ENCODE data around the gene TEX19. TPM values are rescaled to one million over a fixed set of nuclear protein-coding genes. Genes with fewer than 3 reads are reported as not detected.

Gene TEX19
- total and polyA plus RNA-seq, 11 donors, result not detected

- WGBS, 4 donors, result 44 to 60% (median 53%) methylated on average over 21 to 28 of the region's 28 CpGs
- Histone ChIP-seq H3K9me3 (no peaks in the 10 kb centered on the region), H3K4me1 (peaks cover 5 to 51% (median 32%) of the 10 kb centered on the region in 12 donors), H3K27me3 (peaks cover 0 to 41% (median 7%) of the 10 kb centered on the region in 9 donors), H3K4me3 (no peak overlapping the region), H3K27ac (no peak overlapping the region), H3K36me3 (peaks cover 0 to 23% (median 0%) of the 10 kb centered on the region in 9 donors)
- peak in 2 of 4 donors; percentile 3 for ATAC-seq
- TF ChIP-seq POLR2A (IDR thresholded peaks at IDR 0.05), result no peak
- no peak for TF ChIP-seq CTCF (IDR thresholded peaks at IDR 0.05)
- intact Hi-C loops (cut with DNase I), result no loop called here
- DNase-seq, result peak in 1 of 5 donors; percentile 61
These were observed 28.5 kb upstream of the TEX19 start for GRCh38 chr17:82330322-82331239.

- H3K4me3 ChIP-seq, result no peak overlapping the region
- 90 to 95% (median 93%) methylated on average over 23 to 25 of the region's 25 CpGs for WGBS, 4 donors
- peaks cover 0 to 41% (median 7%) of the 10 kb centered on the region in 9 donors for H3K27me3 ChIP-seq
- H3K4me1 ChIP-seq, result peaks cover 5 to 55% (median 32%) of the 10 kb centered on the region in 12 donors
- ATAC-seq (no peak), DNase-seq (no peak)
- intact Hi-C loops (cut with DNase I), result no loop called here
- TF ChIP-seq POLR2A (IDR thresholded peaks at IDR 0.05) (no peak), CTCF (IDR thresholded peaks at IDR 0.05) (no peak)
- H3K36me3 ChIP-seq, result peaks cover 0 to 16% (median 0%) of the 10 kb centered on the region in 9 donors
- H3K27ac ChIP-seq, result no peak overlapping the region
- H3K9me3 ChIP-seq, result no peaks in the 10 kb centered on the region
These were observed 27.6 kb upstream of the TEX19 start for GRCh38 chr17:82331345-82331939.

- peak in 3 of 4 donors; percentile 34 to 56 (median 35) for ATAC-seq
- intact Hi-C loops (cut with DNase I), result no loop called here
- peaks cover 0 to 10% (median 0%) of the 10 kb centered on the region in 9 donors for H3K36me3 ChIP-seq
- H3K9me3 ChIP-seq, result no peaks in the 10 kb centered on the region
- DNase-seq, result peak in 3 of 5 donors; percentile 60 to 73 (median 69)
- H3K4me1 ChIP-seq, result peaks cover 5 to 56% (median 32%) of the 10 kb centered on the region in 12 donors
- H3K27me3 ChIP-seq, result peaks cover 0 to 33% (median 7%) of the 10 kb centered on the region in 9 donors
- H3K4me3 ChIP-seq, result peak overlapping the region; percentile 25 to 73 (median 61)
- peak overlapping the region in 5 of 12 donors; percentile 5 to 90 (median 72) for H3K27ac ChIP-seq
- WGBS, 4 donors, result 9 to 31% (median 23%) methylated on average over 14 to 32 of the region's 32 CpGs
- TF ChIP-seq CTCF (IDR thresholded peaks at IDR 0.05), result no peak
- TF ChIP-seq POLR2A (IDR thresholded peaks at IDR 0.05), result no peak
These were observed 26.3 kb upstream of the TEX19 start for GRCh38 chr17:82332669-82333278.
